SKM-1 (cell line): ENCODE data around the gene USH1G.
"Not testable (repeated sequence)": the region's sequence is repeated elsewhere in the genome, so short reads cannot be mapped to it uniquely, and the experiment has no call there.

ENCODE experiments used
- DNase-seq: peaks from one replicate; lab custom pipeline; 2025; ENCODE audit not compliant: unreplicated experiment; lab: John Stamatoyannopoulos, UW

The USH1G gene

DNA sequence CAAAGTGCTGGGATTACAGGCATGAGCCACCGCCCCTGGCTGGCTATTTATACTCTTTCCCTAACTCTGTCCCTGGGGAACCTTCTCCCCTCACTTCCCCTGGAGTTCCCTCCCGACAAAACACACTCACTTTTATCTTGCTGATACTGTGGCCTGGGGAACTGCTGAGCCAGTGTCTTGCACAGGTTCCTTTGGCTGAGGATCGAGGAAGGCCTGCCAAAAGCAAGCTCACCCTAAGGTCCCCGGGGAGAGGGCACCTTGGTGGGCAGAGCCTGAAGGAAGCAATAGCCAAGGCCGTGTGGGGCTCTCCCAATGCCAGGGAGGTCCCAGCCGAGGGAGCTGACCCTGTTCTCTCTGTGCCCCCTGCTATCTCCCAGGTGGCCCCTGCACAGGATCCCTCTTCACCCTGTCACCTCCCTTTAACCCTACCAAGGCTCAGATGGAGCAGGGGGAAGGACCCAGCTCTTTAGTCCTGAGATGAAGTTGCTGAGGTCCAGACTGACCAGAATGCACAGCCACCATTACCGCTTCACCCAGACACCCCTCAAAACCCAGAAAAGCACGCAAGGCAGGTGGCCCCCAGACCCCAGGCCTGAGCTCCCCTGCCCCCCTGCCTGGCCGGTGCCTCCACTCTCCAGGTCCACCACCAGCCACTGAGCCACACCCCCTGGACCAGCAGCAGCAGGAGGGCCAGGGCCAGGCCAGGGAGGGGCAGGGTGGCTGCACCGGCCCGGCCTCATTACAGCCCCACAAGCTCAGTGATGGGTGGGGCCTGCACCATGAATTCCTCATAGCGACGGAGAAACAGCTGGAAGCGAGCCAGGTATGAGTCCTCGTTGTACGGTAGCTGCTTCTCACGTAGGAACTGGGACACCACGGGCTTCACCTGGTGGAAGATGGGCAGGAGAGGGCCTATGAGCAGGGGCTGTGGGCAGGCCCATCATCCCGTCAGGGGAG lies 45.2 kb downstream of the USH1G start:
- DNase-seq, result no peak

- DNase-seq, result no peak
Observed at GRCh38 chr17:74875977-74876593, 47.0 kb downstream of the USH1G start.

DNA sequence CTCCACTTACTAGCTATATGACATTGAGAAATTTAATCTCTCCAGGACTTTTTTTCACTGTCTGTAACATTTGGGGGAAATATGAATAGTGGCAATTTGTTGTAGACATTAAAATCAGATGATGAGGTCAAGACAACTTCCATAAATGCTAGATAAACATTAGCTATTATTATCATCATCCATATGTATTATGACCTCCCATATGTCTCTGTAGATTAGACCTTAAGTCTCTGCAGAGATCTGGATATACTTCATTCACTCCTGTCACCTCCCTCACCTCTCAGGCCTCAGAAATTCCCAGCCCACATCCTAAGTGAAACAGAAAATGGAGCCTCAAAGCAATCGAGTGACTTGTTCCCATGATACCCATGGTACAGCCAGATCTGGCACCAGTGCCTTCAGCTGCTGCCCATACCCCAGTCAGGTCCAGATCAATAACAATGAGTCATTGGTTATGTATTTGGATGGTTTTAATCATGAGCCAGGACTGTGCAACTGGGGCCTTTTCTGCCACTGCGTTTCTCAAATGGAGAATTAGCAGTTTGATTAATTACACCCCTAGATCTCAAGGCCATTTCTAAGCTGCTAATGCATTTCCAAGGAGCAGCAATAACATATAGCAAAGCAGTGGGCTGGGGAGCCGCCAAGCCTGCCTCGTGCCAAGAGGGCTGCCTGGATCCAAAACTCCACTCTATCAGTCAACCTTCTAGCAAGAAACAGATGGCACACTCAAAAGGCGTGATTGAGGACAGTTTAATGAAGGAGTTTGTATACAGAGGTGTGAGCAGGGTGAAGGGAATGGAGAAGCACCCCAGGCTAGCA lies 47.7 kb downstream of the USH1G start:
- DNase-seq, result no peak

GRCh38 chr17:74874615-74875037 lies 48.4 kb downstream of the USH1G start:
- DNase-seq, result no peak

DNA sequence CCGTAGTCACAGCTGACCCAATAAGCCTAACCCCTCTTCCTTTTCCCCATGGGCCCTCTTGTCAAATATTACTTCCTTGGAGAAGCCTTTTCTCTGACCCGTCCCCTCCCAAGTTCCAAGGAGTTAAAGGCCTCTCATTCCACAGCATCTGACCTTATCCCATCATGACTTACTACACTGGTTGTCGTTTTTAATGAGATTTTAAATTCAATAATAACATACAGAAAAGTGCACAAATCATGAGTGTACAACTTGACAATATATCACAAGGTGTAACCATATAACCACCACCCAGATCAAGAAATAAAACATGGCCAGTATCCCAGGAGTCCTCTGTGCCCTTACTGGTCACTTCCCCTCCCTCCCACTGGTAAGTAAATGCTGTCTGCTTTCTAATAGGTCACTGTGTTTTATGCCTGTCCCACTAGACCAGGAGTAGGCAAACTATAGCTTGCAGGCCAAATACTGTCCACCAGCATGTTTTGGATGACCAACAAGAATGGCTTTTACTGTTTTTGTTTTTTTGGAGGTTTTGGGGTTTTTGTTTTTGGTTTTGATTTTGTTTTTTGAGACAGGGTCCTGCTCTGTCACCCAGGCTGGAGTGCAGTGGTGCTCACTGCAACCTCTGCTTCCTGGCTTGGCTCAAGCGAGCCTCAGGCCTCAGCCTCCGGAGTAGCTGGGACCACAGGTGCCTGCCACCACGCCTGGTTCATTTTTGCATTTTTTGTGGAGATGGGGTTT lies 49.0 kb downstream of the USH1G start:
- no peak for DNase-seq

GRCh38 chr17:74873037-74873873 lies 49.8 kb downstream of the USH1G start:
- peak; percentile 98 for DNase-seq

DNA sequence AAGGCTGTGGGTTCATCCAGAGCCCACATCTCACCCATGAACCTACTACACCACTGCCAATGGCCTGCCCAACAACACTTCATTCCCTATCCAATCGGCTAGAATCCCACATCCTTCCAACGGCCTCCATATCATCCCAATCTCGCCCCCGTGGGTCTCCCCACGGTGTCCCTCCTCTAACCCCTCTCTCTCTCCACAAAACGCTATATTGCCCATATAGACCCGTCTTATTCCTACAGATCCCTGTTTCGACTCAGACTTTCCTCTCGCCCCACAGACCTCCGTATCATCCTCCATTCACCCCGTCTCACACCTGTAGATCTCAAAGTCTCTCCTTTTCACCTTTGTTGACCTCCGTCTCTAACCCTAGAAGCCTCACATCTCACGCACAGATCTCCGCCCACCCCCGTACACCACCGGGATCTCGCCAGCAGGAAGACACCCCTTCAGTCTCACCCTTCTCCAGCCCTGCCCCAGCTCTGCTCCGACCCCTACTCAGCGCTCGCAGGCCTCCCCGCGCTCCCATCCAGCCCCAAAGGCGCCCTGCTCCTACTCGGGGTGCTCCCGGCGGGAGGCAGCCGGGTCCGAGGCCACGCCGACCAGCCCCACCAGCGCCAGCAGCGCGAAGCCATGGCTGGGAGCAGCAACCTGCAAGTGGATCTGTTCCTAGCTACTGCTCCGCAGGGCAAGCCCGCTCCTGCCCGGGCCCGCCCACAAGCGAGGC lies 50.6 kb downstream of the USH1G start, which contains the start of gene FDXR:
TSS of gene FDXR (minus strand) at position 682 of the 724 bp plus-strand sequence. CDS start at position 632, 50 bp downstream.
- no peak for DNase-seq

GRCh38 chr17:74871356-74872076 lies 51.5 kb downstream of the USH1G start:
- no peak for DNase-seq

DNA sequence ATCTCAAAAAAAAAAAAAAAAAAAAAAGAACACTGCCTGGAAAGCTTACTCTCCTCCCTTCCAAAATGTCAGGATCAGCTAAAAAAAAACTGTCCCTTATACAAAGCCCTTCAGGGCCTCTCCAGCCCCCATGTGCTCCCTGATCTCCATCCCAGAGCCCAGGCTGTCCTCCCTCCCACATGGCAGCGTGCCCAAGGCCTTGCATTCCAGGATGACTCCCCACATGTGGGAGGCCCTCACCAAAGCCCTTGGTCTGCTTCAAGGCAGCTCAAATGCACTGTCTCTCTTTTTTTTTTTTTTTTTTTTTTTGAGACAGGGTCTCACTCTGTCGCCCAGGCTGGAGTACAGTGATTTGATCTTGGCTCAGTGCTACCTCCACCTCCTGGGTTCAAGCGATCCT lies 52.5 kb downstream of the USH1G start:
- DNase-seq, result no peak

DNA sequence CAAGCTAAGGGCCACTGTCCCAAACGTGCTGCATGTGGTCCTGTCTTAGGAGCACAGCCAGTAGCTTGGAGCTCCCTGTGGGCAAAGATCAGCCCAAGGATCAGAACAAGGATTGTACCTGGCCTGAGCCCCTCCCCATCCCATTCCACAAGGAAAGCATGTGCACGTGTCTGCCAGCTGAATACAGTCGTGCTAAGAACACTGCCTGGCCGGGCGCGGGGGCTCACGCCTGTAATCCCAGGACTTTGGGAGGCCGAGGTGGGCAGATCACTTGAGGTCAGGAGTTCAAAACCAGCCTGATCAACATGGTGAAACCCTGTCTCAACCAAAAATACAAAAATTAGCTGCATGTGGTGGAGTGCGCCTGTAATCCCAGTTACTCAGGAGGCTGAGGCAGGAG lies 53.0 kb downstream of the USH1G start:
- not testable (repeated sequence) for DNase-seq

DNA sequence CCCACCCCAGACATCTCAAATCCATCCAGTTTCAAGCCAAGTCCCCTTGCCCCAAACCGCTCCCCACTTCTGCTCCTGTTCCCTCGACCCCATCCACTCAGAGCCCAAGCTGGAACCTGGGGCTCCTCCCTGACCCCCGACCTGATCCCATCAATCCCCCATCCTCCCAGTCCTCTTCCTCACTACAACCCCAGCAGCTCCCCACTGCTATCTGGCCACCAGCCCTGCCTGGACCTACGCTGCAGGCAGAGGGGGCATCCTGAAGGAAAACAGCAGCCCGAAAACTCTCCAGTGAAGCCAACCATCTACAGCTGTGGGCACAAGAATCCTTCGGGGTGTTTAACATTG lies 54.2 kb downstream of the USH1G start:
- no peak for DNase-seq

DNA sequence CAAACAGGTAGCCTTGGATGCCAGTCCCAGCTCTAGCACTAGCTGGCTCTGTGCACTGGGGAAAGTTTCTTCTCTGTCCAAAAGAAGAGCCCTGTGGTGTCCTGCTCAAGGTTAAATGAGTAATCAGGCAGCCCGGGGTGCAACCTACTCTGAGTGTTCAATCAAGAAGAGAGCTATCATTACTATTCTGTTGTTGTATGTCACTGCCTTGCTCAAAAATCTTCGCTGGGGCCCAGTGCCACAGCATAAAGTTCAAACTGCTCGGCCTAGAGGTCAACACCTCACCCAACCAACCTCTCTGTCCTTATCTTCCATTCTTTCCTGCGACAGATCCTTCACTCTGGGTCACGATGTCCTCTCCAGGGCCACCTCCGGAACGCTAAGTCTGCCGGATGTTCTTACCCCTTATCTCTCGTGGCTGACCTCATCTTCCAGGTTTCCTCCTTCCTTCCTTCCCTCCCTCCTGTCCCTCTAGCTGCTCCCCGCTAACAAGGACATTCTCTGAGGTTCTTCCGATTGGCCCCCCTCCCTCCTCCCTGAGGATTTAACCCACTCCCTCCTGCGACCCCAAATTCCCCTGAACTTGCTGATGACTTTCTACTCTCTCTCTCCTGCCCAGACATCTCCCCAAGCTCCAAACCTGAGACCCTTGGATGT lies 54.7 kb downstream of the USH1G start:
- no peak for DNase-seq

DNA sequence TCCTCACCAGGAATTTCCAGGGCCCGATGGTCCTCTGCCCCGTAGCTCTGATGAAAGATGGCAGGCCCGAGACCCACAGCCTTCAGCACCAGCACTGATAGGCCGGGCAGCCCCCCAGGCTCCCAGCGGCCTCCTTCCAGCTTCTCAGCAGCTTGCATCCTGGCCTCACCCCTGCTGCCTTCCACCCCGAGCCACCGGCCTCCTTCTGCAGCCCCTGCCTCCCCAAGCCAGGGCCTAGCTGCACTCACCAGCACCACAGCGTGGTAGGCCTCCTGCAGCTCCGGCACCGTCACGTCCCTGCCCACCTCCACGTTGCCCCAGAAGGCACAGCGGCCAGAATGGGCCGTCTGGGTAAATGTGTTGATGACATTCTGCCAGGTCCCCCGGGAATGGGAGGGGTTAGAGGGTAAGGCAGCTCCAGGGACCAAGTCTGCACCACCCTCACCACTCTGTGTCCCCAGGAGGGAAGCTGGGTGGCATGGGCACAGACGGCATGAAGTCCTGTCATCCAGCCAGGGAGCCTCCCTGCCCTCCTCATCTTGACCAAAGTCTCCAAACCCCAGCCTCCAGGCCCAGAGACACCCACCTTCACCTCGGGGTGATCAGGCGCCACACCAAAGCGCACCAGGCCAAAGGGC lies 56.7 kb downstream of the USH1G start:
- DNase-seq, result no peak
